ENCODE measurements around the gene DLG2.

- TF ChIP-seq CTCF (IDR thresholded peaks at IDR 0.05) (no peak), ZFX (IDR thresholded peaks at IDR 0.05; ENCODE audit: borderline replicate concordance) (no peak)
Measured at GRCh38 chr11:83572581-83573496, 2054.3 kb downstream of the DLG2 start.

All from 22Rv1 (cell line).